Measurements from ENCODE around the gene VEGFA.

The VEGFA gene

DNA sequence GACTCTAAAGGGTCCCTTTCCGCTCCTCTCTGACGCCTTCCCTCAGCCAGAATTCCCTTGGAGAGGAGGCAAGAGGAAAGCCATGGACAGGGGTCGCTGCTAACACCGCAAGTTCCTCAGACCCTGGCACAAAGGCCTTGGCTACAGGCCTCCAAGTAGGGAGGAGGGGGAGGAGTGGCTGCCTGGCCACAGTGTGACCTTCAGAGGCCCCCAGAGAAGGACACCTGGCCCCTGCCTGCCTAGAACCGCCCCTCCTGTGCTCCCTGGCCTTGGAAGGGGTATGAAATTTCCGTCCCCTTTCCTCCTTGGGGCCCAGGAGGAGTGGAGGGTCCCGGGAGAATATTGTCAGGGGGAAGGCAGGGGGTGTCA is 2.7 kb downstream of the VEGFA start:
- DNase-seq (ENCODE audit: low spot score) = no peak

GRCh38 chr6:43773050-43773979 is 3.3 kb downstream of the VEGFA start:
- DNase-seq (ENCODE audit: low spot score) = no peak

DNA sequence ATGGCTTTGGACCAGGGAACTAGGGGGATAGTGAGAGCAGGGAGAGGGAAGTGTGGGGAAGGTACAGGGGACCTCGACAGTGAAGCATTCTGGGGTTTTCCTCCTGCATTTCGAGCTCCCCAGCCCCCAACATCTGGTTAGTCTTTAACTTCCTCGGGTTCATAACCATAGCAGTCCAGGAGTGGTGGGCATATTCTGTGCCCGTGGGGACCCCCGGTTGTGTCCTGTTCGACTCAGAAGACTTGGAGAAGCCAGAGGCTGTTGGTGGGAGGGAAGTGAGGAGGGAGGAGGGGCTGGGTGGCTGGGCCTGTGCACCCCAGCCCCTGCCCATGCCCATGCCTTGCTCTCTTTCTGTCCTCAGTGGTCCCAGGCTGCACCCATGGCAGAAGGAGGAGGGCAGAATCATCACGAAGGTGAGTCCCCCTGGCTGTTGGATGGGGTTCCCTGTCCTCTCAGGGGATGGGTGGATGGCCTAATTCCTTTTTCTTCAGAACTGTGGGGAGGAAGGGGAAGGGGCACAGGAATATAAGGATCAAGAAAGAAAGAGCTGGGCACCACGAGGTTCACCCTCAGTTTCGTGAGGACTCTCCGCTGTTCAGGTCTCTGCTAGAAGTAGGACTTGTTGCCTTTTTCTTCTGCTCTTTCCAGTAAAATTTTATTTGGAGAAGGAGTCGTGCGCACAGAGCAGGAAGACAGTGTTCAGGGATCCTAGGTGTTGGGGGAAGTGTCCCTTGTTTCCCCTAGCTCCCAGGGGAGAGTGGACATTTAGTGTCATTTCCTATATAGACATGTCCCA is 4.2 kb downstream of the VEGFA start:
- DNase-seq (ENCODE audit: low spot score) = no peak

DNA sequence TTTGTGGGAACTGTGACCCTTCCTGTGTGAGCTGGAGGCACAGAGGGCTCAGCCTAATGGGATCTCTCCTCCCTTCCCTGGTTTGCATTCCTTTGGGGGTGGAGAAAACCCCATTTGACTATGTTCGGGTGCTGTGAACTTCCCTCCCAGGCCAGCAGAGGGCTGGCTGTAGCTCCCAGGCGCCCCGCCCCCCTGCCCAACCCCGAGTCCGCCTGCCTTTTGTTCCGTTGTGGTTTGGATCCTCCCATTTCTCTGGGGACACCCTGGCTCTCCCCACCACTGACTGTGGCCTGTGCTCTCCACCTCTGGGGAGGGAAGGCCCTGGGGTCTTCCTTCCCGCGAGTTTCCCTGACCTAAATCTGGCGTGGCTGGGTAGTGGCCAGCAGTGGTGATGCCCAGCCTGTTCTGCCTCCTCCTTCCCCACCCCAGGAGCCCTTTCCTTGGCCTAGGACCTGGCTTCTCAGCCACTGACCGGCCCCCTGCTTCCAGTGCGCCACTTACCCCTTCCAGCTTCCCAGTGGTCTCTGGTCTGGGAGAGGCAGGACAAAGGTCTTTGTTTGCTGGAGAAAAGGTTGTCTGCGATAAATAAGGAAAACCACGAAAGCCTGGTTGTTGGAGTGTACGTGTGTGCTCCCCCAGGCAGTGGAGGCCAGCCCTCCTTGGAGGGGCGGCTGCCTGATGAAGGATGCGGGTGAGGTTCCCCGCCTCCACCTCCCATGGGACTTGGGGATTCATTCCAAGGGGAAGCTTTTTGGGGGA is 4.9 kb downstream of the VEGFA start:
- DNase-seq (ENCODE audit: low spot score) = peak; percentile 75

DNA sequence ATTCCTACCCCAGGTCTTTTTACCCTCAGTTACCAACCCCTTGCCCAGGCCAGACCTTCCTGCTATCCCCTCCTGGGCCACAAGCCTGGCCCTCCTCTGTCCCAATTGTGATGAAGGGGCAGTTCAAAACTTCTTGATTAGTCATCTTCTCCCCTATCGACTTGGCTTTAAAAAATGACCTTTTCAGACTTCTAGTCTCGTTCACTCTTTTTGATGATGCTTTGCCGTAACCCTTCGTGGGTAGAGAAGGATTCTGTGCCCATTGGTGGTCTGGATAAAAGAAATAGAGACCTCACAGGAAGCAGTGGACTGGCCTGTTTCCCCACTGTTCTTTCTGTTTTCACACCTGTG is 5.5 kb downstream of the VEGFA start:
- DNase-seq (ENCODE audit: low spot score) = no peak

- DNase-seq (ENCODE audit: low spot score) = no peak
These were observed 6.2 kb downstream of the VEGFA start for GRCh38 chr6:43776115-43776798.

DNA sequence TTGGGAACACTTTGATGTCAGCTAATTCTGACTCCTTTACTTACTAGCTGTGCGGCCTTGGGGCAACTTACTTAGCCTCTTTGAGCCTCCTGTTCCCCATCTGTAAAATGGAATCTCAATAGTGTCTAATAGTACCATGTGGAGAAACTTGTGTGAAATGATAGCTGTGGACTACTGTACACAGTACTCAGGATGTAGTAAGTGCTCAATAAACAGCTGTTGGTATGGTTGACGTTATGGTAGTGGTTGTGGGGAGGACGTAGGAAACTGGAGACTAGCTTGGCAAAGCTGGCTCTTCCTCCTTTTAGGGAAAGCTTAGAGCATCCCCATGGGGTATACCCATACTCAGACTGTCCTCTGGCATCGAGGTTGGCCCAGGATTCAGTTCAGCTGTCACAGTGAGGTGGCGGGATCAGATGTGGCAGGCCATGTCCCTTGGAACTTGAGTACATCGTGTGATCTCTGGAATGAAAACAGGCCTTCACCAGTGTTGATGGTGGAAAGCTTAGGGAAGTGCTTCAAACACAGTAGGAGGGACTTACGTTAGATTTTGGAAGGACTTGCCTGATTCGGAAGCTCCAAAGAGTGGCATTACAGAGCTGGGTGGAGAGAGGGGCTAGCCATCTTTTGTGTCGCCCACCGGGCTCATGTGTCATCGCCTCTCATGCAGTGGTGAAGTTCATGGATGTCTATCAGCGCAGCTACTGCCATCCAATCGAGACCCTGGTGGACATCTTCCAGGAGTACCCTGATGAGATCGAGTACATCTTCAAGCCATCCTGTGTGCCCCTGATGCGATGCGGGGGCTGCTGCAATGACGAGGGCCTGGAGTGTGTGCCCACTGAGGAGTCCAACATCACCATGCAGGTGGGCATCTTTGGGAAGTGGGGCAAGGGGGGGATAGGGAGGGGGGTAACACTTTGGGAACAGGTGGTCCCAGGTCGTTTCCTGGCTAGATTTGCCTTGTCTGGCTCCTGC is 7.1 kb downstream of the VEGFA start:
- DNase-seq (ENCODE audit: low spot score) = no peak

DNA sequence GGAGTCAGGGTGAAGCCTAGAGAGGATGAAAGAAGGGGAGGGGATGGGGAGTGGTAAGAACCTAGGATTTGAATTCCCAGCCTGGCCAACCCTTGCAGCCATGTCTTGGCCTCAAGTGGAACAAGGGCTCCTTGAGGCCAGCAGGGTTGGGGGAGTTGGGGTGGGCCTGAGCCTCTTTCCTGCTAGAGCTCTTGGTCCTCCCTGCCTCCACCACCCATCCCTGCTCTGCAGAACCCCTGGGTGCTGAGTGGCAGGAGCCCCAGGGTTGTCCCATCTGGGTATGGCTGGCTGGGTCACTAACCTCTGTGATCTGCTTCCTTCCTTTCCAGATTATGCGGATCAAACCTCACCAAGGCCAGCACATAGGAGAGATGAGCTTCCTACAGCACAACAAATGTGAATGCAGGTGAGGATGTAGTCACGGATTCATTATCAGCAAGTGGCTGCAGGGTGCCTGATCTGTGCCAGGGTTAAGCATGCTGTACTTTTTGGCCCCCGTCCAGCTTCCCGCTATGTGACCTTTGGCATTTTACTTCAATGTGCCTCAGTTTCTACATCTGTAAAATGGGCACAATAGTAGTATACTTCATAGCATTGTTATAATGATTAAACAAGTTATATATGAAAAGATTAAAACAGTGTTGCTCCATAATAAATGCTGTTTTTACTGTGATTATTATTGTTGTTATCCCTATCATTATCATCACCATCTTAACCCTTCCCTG is 8.3 kb downstream of the VEGFA start:
- no peak for DNase-seq (ENCODE audit: low spot score)

GRCh38 chr6:43778976-43779851 is 9.2 kb downstream of the VEGFA start:
- no peak for DNase-seq (ENCODE audit: low spot score)

DNA sequence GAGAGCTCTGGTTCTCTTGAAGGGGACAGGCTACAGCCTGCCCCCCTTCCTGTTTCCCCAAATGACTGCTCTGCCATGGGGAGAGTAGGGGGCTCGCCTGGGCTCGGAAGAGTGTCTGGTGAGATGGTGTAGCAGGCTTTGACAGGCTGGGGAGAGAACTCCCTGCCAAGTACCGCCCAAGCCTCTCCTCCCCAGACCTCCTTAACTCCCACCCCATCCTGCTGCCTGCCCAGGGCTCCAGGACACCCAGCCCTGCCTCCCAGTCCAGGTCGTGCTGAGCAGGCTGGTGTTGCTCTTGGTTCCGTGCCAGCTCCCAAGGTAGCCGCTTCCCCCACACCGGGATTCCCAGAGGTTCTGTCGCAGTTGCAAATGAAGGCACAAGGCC is 9.8 kb downstream of the VEGFA start:
- no peak for DNase-seq (ENCODE audit: low spot score)

DNA sequence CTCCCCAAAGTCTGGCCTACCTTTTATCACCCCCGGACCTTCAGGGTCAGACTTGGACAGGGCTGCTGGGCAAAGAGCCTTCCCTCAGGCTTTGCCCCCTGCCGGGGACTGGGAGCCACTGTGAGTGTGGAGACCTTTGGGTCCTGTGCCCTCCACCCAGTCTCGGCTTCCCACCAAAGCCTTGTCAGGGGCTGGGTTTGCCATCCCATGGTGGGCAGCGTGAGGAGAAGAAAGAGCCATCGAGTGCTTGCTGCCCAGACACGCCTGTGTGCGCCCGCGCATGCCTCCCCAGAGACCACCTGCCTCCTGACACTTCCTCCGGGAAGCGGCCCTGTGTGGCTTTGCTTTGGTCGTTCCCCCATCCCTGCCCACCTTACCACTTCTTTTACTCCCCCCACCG is 10.3 kb downstream of the VEGFA start:
- DNase-seq (ENCODE audit: low spot score) = no peak

DNA sequence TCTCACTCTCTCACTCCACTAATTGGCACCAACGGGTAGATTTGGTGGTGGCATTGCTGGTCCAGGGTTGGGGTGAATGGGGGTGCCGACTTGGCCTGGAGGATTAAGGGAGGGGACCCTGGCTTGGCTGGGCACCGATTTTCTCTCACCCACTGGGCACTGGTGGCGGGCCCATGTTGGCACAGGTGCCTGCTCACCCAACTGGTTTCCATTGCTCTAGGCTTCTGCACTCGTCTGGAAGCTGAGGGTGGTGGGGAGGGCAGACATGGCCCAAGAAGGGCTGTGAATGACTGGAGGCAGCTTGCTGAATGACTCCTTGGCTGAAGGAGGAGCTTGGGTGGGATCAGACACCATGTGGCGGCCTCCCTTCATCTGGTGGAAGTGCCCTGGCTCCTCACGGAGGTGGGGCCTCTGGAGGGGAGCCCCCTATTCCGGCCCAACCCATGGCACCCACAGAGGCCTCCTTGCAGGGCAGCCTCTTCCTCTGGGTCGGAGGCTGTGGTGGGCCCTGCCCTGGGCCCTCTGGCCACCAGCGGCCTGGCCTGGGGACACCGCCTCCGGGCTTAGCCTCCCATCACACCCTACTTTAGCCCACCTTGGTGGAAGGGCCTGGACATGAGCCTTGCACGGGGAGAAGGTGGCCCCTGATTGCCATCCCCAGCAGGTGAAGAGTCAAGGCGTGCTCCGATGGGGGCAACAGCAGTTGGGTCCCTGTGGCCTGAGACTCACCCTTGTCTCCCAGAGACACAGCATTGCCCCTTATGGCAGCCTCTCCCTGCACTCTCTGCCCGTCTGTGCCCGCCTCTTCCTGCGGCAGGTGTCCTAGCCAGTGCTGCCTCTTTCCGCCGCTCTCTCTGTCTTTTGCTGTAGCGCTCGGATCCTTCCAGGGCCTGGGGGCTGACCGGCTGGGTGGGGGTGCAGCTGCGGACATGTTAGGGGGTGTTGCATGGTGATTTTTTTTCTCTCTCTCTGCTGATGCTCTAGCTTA is 11.2 kb downstream of the VEGFA start:
- no peak for DNase-seq (ENCODE audit: low spot score)

DNA sequence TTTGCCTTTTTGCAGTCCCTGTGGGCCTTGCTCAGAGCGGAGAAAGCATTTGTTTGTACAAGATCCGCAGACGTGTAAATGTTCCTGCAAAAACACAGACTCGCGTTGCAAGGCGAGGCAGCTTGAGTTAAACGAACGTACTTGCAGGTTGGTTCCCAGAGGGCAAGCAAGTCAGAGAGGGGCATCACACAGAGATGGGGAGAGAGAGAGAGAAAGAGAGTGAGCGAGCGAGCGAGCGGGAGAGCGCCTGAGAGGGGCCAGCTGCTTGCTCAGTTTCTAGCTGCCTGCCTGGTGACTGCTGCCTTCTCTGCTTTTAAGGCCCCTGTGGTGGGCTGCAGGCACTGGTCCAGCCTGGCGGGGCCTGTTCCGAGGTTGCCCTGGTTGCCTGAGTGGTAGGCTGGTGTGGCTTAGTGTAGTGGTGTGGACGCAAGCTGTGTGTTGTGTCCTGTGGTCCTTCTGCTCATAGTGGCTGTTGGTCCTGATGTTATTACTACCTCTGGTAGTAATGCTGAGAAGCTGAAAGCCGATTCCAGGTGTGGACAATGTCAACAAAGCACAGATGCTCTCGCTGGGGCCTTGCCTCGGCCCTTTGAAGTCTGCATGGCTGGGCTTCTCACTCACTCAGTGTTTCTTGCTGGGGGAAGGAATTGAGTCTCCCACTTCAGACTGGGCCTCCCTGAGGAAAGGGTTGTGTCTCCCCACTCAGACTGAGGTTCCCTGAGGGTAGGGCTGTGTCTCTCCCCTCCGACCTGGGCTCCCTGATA is 12.1 kb downstream of the VEGFA start:
- no peak for DNase-seq (ENCODE audit: low spot score)

DNA sequence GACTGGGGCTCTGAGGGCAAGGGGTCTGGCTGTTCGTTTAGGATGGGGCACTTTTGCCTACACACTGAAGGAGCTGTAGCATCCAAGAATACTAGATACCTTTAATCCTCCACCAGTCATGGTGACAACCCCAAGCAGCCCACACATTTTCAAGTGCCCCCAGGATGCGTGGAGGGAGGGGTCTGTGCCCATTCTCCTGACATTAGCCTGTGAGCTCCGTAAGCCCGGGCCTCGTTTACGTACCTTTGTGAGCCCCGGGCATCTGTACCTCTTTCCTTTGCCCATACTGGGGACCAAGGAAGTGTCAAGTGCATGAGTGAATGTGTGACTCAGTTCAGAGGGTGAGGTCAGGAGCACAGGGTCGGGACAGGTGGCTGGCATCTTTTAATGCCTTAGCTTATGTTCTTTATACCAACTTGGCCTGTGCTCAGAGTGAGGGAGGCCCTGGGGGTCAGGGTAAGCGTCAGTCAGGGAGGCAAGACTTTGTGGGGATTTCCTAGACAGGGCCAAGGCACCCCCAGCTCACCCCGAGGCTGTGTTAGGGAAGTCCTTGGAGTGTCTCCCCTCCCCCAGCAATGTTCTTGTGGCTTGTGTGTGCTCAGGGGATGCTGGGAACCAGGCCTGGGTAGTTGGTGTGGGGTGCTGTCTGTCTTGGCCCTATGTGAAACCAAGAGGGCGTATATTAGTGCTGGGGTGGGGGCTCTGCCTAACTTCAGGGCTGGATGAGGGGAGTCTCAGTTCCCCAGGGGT is 12.9 kb downstream of the VEGFA start:
- DNase-seq (ENCODE audit: low spot score) = no peak

- no peak for DNase-seq (ENCODE audit: low spot score)
These were observed 14.2 kb downstream of the VEGFA start for GRCh38 chr6:43784049-43784855.
